Mucosa of descending colon (tissue), 3 donors: ENCODE measurements around the gene ZSWIM2. TPM values are rescaled to one million over a fixed set of nuclear protein-coding genes. Genes with fewer than 3 reads are reported as not detected.
"Not testable (repeated sequence)": the region's sequence is repeated elsewhere in the genome, so short reads cannot be mapped to it uniquely, and the experiment has no call there.

Source experiments
- ATAC-seq: fragments of 200-7000 bp; cut with Tn5 transposase; one replicate; pipeline ENCODE4 v1.9.1; 2020; ENCODE audit warnings: mild to moderate bottlenecking, moderate library complexity
- DNase-seq, 3 donors: peaks; one replicate each; pipeline ENCODE4 v3.0.0-alpha.2; 2020
- H3K36me3 ChIP-seq: fragments of 200-600 bp; one replicate; pipeline ENCODE4 v1.8.0; 2021; ENCODE audit warnings: low read depth, mild to moderate bottlenecking
- H3K4me1 ChIP-seq: fragments of 200-600 bp; one replicate; pipeline ENCODE4 v1.8.0; 2021; ENCODE audit warnings: low read depth, mild to moderate bottlenecking
- H3K4me3 ChIP-seq: fragments of 200-600 bp; one replicate; pipeline ENCODE4 v1.8.0; 2021; ENCODE audit warnings: mild to moderate bottlenecking
- H3K9me3 ChIP-seq: fragments of 200-600 bp; one replicate; pipeline ENCODE4 v1.8.0; 2021; ENCODE audit warnings: mild to moderate bottlenecking
- intact Hi-C, 2 donors: fragments of 100-400 bp; cut with DNase I in 1 of 2; cut with micrococcal nuclease in 1 of 2; formaldehyde crosslinking; loops; one replicate each; pipeline versions ENCODE4 v1.11.0 to v1.11.1; 2022; cut with DNase I, micrococcal nuclease
- long read RNA-seq, 2 donors: library from polyadenylated mRNA; unstranded; transcript quantifications; one replicate each; pipeline ENCODE4 v2.0.0, GENCODE V29; 2019 to 2021
- total RNA-seq, 3 donors: library from RNA; stranded (reverse); fragmentation: NEBNext Ultra II Directional in 2 of 3; extraction: Animal tissue kit (Norgen Biotek cat#: 25700) in 2 of 3; gene quantifications; one replicate each; pipeline versions ENCODE4 v1.2.1 to v1.2.4, GENCODE V29; 2021 to 2023
- TF ChIP-seq, protein P1 (sequence below): fragments of 200-600 bp; IDR thresholded peaks from one replicate; pipeline ENCODE4 v1.8.0; 2022; ENCODE audit warnings: antibody characterized with exemption, mild to moderate bottlenecking
- donor health status: DM: no; HTN: no; CAD: no; lungs with moderate emphysema.
- donor health status: DM: no; HTN: no; CAD: no.
- donor health status: DM: no; HTN: yes; CAD: no.

Gene ZSWIM2, protein sequence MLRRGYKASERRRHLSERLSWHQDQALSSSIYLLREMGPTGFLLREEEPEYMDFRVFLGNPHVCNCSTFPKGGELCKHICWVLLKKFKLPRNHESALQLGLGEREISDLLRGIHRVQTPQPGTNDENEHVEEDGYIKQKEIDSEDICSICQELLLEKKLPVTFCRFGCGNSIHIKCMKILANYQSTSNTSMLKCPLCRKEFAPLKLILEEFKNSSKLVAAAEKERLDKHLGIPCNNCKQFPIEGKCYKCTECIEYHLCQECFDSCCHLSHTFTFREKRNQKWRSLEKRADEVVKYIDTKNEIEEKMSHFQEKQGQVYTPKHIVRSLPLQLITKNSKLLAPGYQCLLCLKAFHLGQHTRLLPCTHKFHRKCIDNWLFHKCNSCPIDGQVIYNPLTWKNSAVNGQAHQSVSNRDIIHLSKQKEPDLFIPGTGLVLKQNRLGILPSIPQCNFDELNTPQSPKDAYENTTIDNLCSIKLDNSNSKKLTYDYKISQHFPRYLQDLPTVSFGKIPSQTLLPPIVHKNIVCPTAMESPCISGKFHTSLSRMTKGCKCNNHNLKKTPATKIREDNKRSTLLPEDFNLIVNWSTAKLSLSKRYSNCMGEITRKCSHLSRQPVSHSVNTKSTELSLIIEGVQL
- not detected for total RNA-seq
- long read RNA-seq, donor 1 = 0 reads
- long read RNA-seq, donor 2 = 0 reads

DNA sequence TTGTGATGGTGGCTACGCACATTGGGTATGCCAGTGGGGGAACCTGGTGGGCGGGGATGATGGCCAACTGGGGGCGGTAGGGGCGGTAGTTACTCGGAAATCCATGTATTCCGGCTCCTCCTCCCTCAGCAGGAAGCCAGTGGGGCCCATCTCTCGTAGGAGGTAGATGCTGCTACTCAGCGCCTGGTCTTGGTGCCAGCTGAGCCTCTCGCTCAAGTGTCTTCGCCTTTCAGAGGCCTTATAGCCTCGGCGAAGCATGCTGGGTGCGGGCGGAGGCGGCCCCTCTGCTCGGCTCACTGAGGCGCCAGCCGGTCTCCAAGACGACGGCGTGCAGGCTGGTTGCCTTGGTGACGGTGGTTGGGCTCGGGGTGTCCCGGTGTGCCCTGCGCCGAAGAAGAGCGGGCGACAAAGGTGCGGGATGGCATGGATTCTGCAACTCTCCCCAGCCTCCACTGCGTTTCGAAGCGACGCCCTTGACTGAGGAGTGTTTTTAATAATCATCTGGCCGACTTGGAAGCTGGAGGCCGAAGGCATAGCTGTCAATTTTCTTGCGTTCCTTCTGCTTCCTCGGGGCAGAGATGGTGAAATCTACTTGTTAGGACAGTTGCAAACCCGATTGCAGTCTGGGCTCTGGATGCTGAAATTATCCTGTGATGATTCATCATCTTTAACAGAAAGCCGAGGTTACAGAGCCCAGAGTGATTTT lies at the start of gene ZSWIM2:
Gene ZSWIM2 (minus strand): TSS at position 298 of the 706 bp plus-strand sequence. CDS start 40 bp downstream, at position 258.
- TF ChIP-seq, protein P1, sequence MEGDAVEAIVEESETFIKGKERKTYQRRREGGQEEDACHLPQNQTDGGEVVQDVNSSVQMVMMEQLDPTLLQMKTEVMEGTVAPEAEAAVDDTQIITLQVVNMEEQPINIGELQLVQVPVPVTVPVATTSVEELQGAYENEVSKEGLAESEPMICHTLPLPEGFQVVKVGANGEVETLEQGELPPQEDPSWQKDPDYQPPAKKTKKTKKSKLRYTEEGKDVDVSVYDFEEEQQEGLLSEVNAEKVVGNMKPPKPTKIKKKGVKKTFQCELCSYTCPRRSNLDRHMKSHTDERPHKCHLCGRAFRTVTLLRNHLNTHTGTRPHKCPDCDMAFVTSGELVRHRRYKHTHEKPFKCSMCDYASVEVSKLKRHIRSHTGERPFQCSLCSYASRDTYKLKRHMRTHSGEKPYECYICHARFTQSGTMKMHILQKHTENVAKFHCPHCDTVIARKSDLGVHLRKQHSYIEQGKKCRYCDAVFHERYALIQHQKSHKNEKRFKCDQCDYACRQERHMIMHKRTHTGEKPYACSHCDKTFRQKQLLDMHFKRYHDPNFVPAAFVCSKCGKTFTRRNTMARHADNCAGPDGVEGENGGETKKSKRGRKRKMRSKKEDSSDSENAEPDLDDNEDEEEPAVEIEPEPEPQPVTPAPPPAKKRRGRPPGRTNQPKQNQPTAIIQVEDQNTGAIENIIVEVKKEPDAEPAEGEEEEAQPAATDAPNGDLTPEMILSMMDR = no peak
- no peaks in the 10 kb centered on the region for H3K9me3 ChIP-seq
- peak; percentile 8 to 61 (median 29) for DNase-seq
- no peaks in the 10 kb centered on the region for H3K36me3 ChIP-seq
- no peak within 1 kb of the TSS for H3K4me3 ChIP-seq
- H3K4me1 ChIP-seq = no peaks in the 10 kb centered on the region
- intact Hi-C loops = no loop called here
- peak; percentile 43 for ATAC-seq

DNA sequence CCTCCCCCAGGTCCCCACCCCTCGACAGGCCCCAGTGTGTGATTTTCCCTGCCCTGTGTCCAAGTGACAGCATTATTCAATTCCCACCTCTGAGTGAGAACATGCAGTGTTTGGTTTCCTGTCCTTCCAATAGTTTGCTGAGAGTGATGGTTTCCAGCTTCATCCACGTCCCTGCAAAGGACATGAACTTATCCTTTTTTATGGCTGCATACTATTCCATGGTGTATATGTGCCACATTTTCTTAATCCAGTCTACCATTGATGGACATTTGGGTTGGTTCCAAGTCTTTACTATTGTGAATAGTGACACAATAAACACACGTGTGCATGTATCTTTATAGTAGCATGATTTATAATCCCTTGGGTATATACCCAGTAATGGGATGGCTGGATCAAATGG lies 47.2 kb upstream of the ZSWIM2 start:
- DNase-seq, intact Hi-C loops, H3K4me1 ChIP-seq, H3K36me3 ChIP-seq, H3K4me3 ChIP-seq, H3K9me3 ChIP-seq, ATAC-seq: not testable (repeated sequence)

DNA sequence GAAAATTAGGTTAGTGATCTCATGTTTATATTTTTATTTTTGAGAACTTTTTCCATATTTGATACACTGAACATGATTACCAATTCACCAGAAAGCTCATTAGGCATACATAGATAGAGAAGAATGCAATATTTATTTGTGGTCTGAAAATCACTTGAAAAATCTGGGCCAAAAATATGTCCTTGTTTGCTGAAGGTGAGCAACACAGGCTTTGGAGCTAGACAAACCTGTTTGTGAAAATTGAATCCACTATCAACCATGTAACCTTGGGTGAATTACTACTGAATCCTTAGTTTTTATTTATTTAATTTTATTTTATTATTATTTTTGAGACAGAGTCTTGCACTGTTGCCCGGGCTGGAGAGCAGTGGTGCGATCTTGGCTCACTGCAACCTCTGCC lies 46.5 kb upstream of the ZSWIM2 start:
- no peaks in the 10 kb centered on the region for H3K4me1 ChIP-seq
- no peaks in the 10 kb centered on the region for H3K9me3 ChIP-seq
- H3K36me3 ChIP-seq = no peaks in the 10 kb centered on the region
- no peak for DNase-seq
- ATAC-seq = no peak
- TF ChIP-seq, protein P1 = no peak
- intact Hi-C loops = no loop called here
- H3K4me3 ChIP-seq = no peak overlapping the region

DNA sequence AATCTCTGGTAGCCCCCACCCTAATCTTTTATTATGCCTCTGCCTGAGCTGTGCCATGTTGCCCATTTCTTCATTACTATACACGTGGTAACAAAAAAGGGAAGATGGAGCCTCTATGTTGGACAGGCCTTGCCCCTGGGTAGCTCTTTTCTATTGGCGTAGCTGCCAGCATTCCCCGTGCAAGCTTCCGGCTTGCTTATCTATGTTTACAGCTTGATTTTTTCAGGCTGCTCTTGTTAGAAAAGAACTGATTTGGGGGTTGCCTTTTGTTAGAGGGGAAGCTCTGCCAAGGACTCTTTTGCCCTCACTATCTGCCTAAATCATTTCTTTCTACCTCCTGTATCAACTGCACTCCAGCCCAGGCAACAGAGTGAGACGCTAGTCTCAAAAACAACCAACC lies 45.5 kb upstream of the ZSWIM2 start:
- DNase-seq (no peak), ATAC-seq (no peak)
- Histone ChIP-seq H3K4me1 (no peaks in the 10 kb centered on the region), H3K9me3 (no peaks in the 10 kb centered on the region), H3K4me3 (no peak overlapping the region), H3K36me3 (no peaks in the 10 kb centered on the region)
- TF ChIP-seq, protein P1 = no peak
- intact Hi-C loops = no loop called here

DNA sequence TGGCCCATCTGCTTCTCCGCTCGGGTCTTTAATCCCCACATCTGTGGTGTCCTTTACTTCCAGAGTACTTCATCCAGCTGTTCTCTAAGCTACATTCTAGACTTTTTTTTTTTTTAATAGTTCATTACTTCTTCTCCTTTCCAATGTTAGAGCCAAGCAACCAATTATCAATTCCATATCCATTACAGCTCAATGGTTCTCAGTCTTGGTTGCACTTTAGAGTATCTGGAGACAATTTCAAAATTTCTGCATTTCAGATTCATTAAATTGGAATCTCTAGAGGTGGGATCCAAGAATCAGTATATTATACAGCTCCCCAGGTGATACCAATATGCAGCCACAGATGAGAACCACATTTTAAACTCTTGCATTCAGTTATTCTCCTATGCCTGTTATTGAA lies 43.9 kb upstream of the ZSWIM2 start:
- TF ChIP-seq, protein P1 = no peak
- ATAC-seq = no peak

More for the DNA sequence above, 43.9 kb upstream of the ZSWIM2 start:
- intact Hi-C loops = no loop called here
- Histone ChIP-seq H3K4me1 (no peaks in the 10 kb centered on the region), H3K4me3 (no peak overlapping the region), H3K9me3 (no peaks in the 10 kb centered on the region), H3K36me3 (no peaks in the 10 kb centered on the region)
- DNase-seq = no peak
